LoVo (cell line): ENCODE measurements around the gene KNSTRN.

Experiments used
- DNase-seq: peaks from one replicate; pipeline ENCODE4 v3.0.0-alpha.2; 2016; ENCODE audit warnings: low spot score

KNSTRN gene

DNA sequence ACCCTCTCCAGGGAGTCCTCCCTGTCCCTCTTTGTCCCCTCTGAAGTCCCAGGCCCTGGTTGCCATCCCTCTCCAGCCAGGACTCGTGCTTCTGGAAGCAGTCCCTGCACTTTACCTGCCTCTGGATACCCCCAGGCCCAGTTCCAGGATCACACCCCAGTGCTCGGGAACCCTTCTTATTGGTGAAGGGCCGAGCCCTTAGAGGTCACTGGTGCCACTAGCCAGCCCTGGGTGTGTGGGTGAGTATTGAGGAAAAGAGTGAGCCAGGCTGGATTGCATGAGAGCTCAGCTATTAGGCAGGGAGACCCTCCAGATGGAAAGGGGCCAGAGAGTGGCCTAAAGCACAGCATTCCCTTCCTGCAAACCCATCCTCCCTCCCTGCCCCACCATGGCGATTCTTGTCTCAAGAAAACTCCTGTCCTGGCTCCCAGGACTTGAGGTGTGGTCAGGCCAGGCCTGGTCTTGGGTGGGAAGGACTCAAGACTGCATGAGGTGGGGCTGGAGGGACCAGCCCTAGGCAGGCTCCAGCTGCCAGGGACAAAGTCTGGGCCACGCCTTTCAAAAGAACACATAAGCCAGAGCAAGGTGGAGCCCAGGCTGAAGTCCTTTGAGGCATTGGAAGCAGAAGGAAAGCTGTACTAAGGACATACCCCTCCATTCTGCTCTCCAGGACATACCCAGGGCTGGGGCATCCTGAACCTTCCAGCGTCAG is 36.5 kb upstream of the KNSTRN start:
- peak; percentile 84 for DNase-seq

DNA sequence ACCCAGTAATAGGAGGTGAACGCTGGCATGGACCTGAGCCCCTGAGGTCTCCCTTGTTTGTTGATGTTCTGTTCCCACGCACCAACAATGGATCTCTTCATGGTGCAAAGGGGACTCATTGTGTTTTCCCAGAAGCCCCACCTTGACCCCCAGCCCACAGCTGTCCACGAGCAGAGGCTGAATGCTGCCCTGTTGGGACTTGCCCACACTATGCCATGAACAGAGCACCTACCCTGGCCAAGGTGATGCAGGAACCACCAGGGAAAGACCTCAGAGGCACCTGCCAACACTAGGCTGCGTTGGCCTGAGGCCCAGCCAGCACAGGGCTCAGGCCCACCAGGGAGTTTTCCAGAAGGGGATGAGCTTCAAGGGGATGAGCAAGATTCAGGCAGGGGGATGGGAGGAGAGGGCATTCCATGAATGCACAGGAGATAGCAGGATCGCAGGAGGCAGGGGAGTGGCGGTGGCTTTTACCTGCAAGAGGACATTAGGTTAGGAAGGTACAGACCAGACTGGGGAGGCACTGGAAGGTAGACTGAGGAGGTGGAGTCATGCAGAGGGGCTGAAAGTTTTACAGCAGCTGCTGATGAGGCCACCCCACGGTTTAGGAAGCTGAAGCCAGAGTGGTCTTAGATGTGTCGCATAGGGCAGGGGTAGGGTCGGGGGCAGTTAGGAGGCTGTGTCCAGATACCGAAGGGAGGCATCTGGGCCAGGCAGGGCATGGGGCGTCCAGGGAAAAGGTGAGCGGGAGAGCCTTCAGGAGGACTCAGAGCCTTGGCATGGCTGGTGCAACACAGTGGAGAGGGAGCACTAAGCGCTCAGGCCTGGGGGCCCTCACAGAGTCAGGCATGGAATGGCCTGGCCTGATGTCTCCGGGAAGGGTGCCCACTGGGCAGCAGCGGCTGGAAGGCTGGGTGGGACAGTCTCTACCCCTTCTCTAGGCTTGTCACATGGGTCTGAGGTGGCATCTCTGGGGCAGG is 35.7 kb upstream of the KNSTRN start:
- DNase-seq = no peak

DNA sequence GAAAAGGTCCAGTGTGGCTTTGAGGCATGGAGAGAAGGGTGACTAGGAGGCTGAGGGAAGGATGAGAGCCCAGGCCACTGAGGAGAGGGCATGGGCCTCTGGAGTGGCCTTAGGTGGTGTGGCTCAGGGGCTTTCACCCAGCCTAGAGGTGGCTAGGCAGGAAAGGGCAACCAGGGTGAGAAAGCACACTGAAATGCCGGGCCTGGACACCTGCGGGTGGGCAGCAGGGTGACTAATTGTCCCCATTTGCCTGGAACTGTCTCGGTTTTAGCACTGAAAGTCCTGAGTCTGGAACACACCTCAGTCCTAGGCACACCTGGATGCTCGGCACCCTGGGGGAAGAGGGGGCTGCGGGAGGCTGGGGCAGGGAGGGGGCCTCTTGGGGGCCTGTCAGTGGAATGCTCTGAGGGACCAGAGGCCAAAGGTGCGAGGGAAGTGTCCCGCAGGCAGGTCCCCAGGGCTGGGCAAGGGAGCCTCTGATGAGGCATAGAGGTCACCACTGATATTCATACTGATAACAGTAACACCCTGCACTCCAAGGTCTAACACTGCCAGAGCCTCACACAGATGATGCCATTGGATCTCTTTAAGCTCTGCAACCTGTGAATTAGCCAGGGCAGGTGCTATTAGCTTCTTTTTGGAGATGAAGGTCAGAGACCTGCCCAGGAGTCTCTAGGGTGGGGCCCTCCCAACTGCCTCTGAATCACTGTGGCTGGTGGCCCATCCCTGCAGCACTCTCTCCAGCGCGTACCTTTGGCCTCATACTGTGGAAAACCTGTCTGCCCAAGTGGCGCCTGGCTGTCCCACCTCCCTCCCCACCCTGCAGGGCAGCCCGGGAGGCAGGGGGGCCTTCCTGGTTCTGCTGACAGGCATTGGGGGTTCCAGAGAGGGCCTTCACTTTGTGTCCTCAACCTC is 34.7 kb upstream of the KNSTRN start:
- DNase-seq = peak; percentile 82

- DNase-seq = no peak
Measured at GRCh38 chr15:40348474-40348870, 34.0 kb upstream of the KNSTRN start.

DNA sequence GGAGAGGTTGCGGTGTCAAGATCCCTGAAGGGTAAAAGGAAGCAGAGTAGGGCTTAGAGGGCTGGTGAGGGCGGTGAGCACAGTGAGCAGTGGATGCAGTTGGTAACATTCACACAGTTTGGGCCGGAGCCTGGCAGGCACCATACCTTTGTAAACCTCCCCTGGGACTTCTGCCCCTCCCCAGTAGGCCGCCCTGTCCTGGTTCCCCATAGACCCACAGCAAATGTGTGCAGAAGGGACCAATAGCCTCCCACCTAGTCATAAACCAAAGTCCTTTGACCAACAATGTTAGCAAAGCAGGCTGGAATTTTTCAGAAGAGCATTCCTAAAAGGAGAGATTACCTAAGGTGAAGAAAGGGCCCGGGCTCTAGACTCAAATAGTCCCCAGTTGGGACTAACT is 33.4 kb upstream of the KNSTRN start:
- no peak for DNase-seq

- no peak for DNase-seq
Measured at GRCh38 chr15:40352281-40352901, 30.1 kb upstream of the KNSTRN start.

GRCh38 chr15:40353697-40354096 is 28.8 kb upstream of the KNSTRN start:
- DNase-seq = no peak

DNA sequence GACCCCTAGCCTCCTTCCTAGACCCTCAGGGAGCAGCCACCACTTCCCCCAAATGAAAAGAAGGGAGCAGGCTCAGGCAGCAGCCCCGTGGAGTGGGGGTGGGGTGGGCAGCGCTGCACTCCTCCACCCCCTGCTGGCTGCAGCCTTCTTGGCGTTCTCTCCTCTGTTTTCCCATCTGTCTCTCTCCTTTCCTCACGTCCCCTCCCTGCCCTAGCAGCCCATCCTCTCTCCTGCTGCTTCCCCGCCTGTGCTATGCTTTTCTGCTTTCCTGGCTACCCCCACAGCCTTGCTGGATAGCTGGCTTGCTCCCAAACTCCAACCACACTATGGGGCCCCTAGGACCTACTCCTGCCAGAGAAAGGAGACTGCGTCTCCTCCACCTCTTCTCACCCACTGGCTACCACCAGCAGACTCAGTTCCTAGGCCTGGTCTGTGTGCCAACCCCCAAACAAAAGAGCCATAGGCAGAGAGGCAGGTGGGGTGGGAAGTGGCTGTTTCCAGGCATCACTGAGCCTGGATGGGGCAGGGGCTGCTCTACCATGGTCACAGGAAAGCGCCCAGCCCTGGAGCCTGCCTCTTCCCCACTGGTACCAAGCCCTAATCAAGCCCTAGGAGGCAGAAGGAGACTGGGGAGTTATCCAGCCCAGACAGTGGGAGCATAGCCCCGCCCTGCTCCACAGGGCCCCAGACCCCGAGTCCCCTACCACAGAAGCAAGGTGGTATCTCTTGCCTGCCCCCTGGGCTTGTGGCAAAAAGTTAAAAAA is 27.9 kb upstream of the KNSTRN start:
- DNase-seq = no peak

DNA sequence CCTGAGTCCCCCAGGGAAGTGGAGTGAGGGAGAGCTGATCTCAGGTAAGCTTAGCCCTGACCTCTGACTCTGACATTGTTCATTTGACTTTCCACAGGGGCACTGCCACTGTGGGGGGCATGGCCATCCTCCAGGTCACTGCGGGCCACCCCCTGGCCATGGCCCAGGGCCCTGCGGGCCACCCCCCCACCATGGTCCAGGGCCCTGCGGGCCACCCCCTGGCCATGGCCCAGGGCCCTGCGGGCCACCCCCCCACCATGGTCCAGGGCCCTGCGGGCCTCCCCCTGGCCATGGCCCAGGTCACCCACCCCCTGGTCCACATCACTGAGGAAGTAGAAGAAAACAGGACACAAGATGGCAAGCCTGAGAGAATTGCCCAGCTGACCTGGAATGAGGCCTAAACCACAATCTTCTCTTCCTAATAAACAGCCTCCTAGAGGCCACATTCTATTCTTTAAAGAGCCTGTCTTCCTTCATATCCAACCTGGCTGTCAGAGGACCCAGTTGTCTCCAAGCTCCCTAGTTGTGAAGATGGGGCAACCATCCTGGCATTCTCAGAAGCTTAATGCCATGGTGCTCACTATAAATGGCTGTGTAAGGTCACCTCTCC is 26.4 kb upstream of the KNSTRN start:
- no peak for DNase-seq

DNA sequence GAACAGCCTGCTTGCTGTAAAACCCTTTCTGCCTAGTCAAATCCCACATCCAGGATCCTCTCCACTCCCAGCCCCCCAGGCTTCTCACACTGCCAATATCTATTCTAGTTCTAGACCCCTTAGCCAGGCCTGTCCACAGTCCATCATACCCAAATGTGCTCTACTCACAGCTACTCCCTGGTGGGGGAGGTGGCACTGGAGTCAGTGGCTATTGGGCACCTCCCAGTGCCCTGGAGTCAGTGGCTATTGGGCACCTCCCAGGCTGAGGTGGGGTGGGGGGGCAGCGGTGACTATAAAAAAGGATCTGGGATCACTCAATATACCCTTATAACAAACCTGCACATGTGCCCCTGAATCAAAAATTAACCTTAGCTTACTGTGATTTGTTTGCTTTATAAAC is 25.3 kb upstream of the KNSTRN start:
- no peak for DNase-seq

GRCh38 chr15:40357723-40358470 is 24.6 kb upstream of the KNSTRN start, which contains the start of gene DISP2:
DISP2 (plus strand) TSS chr15:40358219; CDS start chr15:40358322, 103 bp downstream.
- DNase-seq = peak; percentile 96

- no peak for DNase-seq
Measured at GRCh38 chr15:40358471-40359353, 23.8 kb upstream of the KNSTRN start.

DNA sequence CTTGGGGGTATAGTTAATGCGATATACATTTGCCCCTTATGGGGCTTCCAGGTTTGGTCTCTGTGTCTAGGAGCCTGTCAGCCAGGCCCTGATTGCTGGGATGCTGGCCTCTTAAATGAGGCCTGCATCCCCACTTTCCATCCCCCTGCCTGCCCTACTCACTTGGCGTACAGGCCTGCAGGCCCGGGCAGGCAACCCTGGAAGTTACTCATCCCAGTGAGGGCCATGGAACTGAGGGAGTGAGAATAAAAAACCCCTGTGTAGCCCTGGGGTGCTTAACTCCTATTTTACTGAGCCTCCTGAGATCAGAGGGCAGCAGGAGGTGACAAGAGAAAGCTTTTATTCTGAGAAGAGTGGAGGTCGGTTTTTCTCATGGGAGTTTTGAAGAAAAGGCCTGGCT is 22.5 kb upstream of the KNSTRN start:
- DNase-seq = no peak

- no peak for DNase-seq
Measured at GRCh38 chr15:40361640-40362039, 20.9 kb upstream of the KNSTRN start.

DNA sequence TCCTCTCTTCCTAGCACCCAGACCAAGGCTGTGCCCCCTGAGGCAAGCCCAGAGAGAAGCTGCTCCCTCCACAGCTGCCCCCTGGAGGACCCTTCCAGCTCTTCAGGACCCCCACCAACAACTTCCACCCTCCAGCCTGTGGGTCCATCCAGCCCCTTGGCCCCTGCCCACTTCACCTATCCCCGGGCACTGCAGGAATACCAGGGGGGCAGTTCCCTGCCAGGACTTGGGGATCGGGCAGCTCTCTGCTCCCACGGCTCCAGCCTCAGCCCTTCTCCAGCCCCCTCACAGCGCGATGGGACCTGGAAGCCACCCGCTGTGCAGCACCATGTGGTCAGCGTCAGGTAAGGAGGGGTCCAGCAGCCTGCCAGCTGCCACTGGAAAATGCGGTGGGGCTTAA is 18.9 kb upstream of the KNSTRN start:
- DNase-seq = no peak

DNA sequence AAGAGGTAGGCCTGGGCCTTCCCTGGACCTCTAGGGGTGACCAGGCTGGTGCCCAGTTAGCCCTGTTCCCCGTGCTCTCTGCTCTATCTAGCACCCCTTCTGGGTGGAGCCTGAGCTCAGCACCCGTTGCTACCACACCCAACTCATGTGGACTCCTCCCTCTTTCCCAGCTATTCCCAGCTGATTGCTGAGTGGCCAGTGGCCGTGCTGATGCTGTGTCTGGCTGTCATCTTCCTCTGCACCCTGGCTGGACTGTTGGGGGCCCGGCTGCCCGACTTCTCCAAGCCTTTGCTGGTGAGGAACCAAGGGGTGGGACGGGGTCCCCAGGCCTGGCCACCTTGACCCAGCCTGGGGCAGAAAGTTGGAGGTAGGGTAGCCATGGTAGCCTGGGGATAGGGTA is 18.3 kb upstream of the KNSTRN start:
- no peak for DNase-seq

DNA sequence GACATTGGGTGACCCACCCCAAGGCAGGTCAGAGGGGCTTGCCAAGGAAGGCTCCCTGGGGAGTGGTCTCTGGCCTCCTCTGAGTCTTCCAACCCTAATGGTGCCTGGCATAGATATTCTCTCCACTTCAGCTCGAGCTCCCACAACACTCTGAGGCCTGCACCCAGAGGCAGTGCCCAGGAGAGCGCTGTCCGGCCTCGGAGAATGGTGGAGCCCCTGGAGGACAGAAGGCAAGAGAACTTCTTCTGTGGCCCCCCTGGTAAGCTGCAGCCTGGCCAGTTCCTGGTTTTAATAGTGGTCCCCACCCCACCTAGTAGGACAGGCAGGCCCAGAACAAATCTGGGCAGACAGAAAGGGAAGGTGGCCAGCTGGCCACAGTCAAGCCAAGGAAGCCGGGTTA is 17.5 kb upstream of the KNSTRN start:
- DNase-seq = no peak

- no peak for DNase-seq
Measured at GRCh38 chr15:40365624-40366456, 16.7 kb upstream of the KNSTRN start.
